NCI-H524 (cell line): ENCODE measurements around the gene PACSIN1.
"Not testable (repeated sequence)": the region's sequence is repeated elsewhere in the genome, so short reads cannot be mapped to it uniquely, and the experiment has no call there.

Experiments used
- DNase-seq, 2 experiments: peaks; one replicate each; lab custom pipeline; 2025; lab: John Stamatoyannopoulos, UW

The PACSIN1 gene

DNA sequence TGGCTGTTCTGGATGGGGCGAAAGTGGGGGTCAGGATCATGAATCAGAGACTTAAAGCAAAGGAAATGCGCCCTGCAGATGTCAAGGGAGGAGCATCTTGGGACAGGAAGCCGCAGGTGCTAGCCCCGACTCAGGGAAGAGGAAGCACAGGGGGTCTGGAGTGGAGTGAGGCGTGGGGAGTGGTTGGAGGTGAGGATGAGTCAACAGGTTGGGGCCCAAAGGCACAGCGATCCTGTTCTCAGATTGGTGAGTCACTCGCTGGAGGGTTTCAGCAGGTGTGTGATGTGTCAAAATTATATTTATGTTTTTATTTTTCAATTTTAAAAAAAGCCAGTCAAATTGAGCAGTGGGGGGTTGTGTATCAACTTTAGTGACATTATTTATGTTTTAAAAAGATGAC, 19.0 kb downstream of the PACSIN1 start:
- no peak for DNase-seq

DNA sequence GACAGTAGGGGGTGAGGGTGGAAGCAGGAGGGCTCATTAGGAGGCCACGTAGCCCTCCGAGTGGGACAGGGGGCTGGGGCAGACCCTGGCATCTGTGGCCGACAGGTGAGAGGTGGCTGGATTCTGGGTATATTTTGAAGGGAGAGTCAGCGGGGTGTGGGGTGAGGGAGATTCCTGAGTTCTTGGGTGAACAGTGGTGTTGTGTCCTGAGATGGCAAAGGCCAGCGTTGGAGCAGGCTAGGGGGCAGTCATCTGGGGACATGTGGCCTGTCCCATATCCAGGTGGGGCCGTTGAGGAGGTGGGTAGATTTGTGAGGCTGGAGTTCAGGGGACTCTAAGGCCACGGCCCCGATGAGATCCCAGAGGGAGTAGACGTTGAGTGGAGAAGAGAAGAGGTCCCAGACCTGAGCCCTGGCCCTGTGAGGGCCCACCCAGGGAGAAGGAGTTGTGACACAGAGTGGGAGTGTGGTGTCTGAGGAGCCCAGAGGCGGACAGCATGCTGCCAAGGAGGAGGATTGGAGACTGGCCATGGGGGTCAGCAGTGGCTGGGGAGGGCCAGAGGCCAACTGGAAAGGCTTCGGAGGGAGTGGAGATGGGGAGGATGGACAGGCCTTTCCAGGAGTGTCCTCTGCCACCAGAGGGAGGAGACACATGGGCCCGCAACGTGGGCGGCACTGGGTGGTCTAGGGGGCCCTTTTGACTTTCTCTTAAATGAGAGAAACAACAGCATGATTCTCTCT, 19.6 kb downstream of the PACSIN1 start:
- no peak for DNase-seq

DNA sequence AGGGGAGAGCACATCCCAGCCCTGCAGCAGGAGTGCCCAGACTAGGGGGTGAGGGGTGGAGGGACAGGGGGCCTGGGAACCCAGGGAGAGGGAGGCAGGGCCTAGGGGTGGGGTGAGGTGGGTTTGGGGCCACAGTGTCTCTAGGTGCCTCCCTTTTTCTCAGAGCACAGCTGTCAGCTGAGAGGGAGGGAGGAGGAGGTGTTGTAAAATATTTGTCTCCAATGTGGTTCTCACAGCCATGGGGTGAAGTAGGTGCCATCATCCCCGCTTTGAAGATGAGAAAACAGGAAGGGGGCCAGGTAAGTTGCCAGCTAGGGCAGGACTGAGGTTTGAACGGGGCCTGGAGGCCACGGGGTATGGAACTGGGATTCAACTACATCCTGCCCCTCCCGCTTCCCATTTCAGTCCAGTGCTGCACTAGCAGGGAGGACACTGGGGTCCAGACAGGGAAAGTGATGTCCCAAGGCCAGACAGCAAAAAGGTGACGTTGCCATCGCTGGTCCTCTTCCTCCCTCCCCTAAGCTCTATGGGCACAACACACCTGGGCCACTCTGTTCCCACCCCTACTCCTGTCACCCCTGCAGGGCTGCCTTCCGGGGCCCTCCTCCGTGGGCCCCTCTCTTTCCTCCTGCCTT, 20.3 kb downstream of the PACSIN1 start:
- DNase-seq, result no peak

DNA sequence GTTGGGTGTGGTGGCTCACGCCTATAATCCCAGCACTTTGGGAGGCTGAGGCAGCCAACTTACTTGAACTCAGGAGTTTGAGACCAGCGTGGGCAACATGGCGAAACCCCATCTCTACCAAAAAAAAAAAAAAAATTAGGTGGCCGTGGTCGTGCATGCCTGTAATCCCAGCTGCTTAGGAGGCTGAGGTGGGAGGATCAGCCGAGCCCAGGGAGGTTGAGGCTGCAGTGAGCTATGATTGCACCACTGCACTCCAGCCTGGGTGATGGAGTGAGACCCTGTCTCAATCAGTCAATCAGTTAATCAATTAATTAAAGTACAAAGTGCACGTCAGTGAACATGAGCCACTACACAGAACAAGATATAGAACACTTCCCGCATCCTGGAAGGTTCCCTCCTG, 21.0 kb downstream of the PACSIN1 start:
- not testable (repeated sequence) for DNase-seq

DNA sequence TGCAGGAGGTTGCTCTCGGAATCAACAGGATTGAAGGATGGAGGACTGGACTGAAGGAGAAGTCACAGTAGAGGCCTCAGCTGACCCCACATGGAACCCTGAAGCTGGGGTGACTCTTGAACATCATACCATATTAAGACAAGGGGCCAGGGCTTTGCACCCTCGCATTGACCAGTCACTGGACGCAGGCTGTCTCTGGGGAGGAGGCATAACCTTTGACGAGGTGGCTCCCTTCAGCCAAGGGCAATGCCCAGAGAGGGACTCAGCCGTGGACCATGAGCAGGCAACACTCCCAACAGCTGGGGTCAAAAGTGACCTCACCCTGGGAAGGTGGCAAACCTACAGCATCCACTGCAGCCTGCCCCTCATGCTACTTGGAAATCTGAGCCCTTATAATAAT, 21.7 kb downstream of the PACSIN1 start:
- no peak for DNase-seq

DNA sequence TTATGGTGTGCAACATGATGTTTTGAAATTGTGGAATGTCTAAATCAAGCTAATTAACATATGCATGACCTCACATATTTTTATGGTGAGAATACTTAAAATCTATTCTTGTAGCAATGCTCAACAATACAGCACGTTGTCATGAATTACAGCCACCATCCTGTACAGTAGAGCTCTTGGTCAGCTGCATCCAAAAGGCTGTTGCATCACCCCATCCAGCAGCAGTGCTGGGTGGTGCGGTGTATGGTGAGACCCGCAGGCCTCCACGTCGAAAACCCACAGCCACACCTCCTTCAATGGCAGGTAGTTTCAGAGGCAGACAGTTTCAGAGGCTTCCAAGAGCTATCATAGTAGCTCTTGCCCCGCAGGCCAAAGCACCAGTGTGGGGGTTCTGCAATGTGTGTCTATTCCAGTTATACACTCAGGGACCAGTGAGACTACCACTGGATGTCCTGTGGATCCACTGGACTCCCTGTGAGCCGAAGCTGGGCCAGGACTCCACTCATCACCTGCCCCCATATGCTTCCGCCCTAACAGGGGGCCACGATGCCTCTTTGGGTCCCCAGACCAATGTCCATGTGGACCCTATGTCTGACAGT, 23.4 kb downstream of the PACSIN1 start:
- no peak for DNase-seq

DNA sequence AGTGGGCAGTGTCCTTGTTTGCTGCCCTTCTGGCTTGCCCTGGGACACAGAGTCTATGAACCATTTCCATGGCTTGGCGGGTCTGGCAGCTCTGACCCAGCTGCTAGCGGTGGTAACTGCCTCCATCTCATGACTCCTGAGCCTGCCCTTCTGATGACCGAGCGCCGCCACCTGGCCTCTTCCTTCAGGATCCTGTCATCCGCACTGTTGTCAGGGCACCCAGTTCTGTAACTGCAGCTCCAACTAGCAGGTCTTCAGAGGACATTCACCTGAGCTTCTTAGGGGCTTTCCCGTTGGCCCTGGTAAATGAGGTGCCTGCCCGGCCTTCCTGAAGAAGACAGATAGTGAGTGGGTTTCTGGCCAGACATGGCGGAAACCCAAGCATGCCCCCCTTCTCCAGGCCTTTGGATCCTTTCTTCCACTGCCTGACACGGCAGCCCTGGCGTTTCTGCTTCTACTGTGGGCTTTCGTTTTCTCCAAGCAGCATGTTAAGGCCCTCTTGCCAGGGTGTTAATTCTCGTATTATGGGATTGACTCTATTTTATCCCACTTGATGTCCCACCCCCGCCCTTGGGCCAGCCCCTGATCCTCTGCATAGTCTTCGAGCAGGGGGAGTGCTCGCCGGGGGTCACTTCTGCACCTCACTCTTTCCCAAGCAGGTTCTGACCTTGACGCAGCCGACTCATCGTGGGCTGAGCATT, 24.7 kb downstream of the PACSIN1 start:
- peak in 1 of 2 experiments; percentile 65 for DNase-seq

DNA sequence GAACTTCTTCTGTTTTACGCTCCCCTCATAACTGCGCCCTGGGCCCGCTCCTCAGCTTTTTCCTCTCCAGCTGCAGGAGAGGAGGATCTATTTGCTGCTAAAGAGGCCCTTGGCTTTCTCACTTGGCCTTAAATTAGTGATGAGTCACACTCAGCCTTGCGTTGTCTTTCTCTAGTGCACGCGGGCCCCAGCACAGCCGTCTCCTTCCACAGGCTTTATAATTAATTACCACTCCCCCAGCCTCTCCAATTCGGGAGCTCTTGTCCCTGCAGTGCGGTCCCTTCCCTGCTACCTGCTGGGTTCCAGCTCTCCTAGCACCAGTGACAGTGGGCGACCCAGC, 25.2 kb downstream of the PACSIN1 start:
- DNase-seq, result peak; percentile 39 to 62

DNA sequence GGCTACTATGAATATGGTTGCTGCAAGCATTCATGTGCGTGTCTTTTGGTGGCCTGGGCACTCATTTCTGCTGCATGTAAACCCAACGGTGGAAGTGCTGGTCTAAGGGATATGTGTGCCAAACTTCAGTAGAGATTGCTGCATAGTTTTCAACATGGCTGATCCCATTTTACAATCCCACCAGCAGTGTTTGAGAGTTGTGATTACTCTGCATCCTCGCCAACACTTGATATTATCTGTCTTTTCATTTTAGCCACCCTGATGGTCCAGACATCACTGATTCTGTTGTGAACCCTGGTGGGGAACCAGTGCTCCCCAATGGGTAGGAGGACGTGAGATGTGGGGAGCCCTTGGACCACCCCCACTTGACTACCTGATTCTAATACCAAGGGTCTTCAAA, 27.5 kb downstream of the PACSIN1 start:
- DNase-seq, result no peak

DNA sequence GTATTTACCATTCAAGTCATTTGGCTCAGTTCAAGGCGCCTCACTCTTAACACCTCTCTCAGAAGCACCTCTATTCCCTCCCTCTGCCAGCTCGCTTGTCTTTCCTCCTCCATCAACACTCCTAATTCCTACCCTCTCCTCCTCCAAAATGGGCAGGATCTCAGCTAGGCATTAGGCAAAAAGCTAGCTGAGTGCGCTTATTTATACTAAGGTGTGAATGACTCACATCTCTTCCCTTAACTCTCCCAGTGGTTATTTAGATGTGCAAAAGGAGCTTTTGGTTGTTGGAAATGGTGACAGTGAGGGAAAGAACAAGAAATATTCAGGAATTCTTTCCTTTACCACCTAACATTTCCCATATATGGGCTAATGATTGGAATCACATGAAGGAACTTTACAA, 29.1 kb downstream of the PACSIN1 start:
- no peak for DNase-seq

DNA sequence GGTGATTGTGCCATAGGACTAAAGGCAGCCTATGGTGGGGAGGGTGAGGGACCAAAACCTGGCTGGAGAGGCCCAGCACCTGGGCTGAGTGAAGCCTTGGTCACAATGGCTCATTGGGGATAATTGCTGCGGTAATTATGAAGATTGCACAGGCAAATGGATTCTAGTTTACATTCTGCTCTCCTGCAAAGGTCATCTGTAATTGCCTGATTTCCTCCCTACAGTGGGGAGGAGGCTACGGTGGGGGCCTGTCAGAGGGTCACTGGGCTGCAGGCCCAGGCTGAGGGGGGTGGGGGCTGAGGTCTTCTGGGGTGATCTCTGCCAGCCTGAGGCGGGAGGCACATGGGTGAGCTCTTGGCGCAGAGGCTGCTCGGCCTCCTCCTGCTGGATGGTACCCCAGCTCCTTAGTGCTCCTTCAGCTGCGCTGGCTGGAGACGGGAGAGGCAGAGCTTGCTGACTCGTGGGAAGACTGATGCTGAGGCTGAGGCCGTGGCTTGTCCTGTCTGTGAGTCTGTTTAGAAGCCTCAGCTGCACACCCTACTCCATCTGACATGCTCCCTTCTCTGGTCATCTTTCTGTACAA, 30.3 kb downstream of the PACSIN1 start:
- DNase-seq, result no peak

DNA sequence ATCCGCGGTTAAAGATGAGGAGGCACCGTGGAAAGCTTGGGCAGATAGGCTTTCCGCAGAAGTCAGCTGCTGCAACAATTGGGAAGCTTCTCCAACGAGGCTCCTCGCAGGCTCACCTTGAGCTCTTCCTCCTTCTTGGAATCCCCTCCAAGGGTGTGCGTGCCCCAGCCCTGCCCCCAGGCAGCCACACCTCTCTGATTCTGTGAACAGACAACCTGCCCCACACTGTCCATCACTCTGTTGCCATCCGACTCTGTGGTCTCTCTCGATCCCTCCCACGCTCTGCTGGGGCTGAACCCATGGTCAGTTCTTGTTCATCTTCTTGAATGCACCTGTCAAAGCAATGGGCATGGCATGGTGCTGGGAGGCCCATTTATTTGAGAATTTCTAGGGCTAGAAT, 31.5 kb downstream of the PACSIN1 start:
- DNase-seq, result no peak

DNA sequence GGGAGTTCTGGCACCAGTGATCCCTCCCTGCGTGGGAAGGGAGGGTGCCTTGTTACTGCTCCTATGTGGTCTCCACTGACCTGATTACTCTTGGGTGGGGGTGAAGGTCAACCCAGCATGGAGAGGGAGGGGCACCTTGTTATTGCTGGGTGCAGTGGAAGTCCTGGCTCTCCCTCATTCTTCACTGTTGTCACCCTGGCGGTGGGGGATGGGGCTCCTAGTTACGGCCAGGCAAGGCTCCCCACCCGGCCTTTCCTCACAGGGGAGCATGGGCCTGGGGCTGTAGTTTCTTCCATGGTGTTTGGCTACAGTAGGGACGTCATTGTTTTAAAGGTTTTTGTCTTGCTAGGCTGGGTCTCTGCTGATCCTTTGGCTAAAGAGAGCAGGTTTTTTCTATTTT, 40.8 kb downstream of the PACSIN1 start:
- no peak for DNase-seq

- no peak for DNase-seq
Observed at GRCh38 chr6:34508425-34508824, 42.5 kb downstream of the PACSIN1 start.

GRCh38 chr6:34509782-34510181, 43.9 kb downstream of the PACSIN1 start:
- no peak for DNase-seq

- no peak for DNase-seq
Observed at GRCh38 chr6:34510299-34510698, 44.4 kb downstream of the PACSIN1 start.

- no peak for DNase-seq
Observed at GRCh38 chr6:34511214-34511914, 45.5 kb downstream of the PACSIN1 start.

GRCh38 chr6:34511915-34512737, 46.2 kb downstream of the PACSIN1 start:
- peak in 1 of 2 experiments; percentile 74 for DNase-seq

- peak in 1 of 2 experiments; percentile 29 for DNase-seq
Observed at GRCh38 chr6:34512738-34513115, 46.9 kb downstream of the PACSIN1 start.

DNA sequence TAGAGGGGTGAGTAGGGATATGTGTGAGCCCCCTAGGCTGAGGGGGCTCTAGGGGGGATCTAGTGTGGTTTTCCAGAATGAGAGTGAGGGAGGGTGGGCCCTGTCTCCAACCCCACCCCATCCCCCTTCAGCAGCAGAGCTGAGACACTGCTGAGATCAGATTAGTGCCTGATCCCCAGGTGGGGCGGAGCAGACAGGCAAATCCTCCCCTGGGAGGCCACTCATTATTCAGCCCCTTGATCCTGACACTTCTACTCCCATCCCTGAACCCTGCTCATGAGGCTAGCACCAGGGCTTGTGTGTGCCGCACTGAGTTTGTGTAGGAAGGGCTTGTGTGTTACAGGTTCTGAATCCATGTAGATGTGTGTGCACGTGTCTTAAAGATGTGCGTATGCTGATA, 47.8 kb downstream of the PACSIN1 start:
- peak; percentile 81 to 91 for DNase-seq

- DNase-seq, result no peak
Observed at GRCh38 chr6:34514112-34514511, 48.2 kb downstream of the PACSIN1 start.
